SK-N-SH (cell line): ENCODE results near the gene HVCN1. TPM values are rescaled to one million over a fixed set of nuclear protein-coding genes. Genes with fewer than 3 reads are reported as not detected.

ENCODE experiments used
- CTCF ChIA-PET: fragments of 300-600, 350-600 bp; formaldehyde crosslinking; extraction: SDS; loops from one replicate; lab custom pipeline; 2021; lab: Yijun Ruan, JAX
- POLR2A ChIA-PET: fragments of 350-600 bp; sonication (Branson Sonifier 250); formaldehyde crosslinking; extraction: SDS; loops from one replicate; lab custom pipeline; 2020; ENCODE audit warnings: antibody characterized with exemption, inconsistent platforms; lab: Yijun Ruan, JAX
- DNase-seq: peaks from one replicate; pipeline ENCODE4 v3.0.0; 2012
- H2AFZ ChIP-seq: fragments of 200-600 bp; sonication (generic); 2 replicates; pipeline ENCODE4 v1.8.1; 2016; ENCODE audit warnings: antibody characterized with exemption, mild to moderate bottlenecking, low read depth
- H3F3A ChIP-seq: fragments of 200-600 bp; sonication (generic); replicated peaks from 2 replicates; pipeline ENCODE3; 2016; ENCODE audit warnings: antibody characterized with exemption, mild to moderate bottlenecking; ENCODE audit not compliant: insufficient read depth
- H3K27ac ChIP-seq, 2 experiments: fragments of 200-500 bp in 1 of 2; fragments of 200-600 bp in 1 of 2; sonication (Bioruptor generic) in 1 of 2; sonication (generic), shearing (Covaris generic) in 1 of 2; 2 replicates each; pipeline versions ENCODE4 v1.5.1 to v1.6.1; 2014 to 2016; ENCODE audit warnings: low read depth in 2 of 2, inconsistent platforms in 1 of 2, low read length in 1 of 2, mild to moderate bottlenecking in 1 of 2, mixed read lengths in 1 of 2
- H3K27me3 ChIP-seq: fragments of 200-600 bp; sonication (generic), shearing (Covaris generic); 2 replicates; pipeline ENCODE4 v1.6.1; 2016; ENCODE audit warnings: mixed run types; ENCODE audit not compliant: insufficient read depth
- H3K36me3 ChIP-seq, 2 experiments: fragments of 200-500 bp in 1 of 2; fragments of 200-600 bp in 1 of 2; sonication (Bioruptor generic) in 1 of 2; sonication (generic) in 1 of 2; replicated peaks in 1 of 2; 2 replicates each; pipeline versions ENCODE3 to v1.5.1; 2014 to 2016; ENCODE audit warnings: low read length in 1 of 2, mild to moderate bottlenecking in 1 of 2; ENCODE audit not compliant: insufficient read depth in 2 of 2, control insufficient read depth in 1 of 2
- H3K4me1 ChIP-seq, 2 experiments: fragments of 200-500 bp in 1 of 2; fragments of 200-600 bp in 1 of 2; sonication (Bioruptor generic) in 1 of 2; sonication (generic), shearing (Covaris generic) in 1 of 2; 2 replicates each; pipeline versions ENCODE4 v1.5.1 to v1.6.1; 2014 to 2016; ENCODE audit warnings: low read depth in 1 of 2, low read length in 1 of 2, mixed run types in 1 of 2; ENCODE audit not compliant: insufficient read depth in 2 of 2, control insufficient read depth in 1 of 2
- H3K4me2 ChIP-seq: fragments of 200-600 bp; sonication (generic), shearing (Covaris generic); 2 replicates; pipeline ENCODE4 v1.6.1; 2017; ENCODE audit warnings: mixed run types
- H3K4me3 ChIP-seq, 2 experiments: fragments of 200-500 bp in 1 of 2; fragments of 200-600 bp in 1 of 2; sonication (Bioruptor generic) in 1 of 2; sonication (generic), shearing (Covaris generic) in 1 of 2; 2 replicates each; pipeline versions ENCODE4 v1.5.1 to v1.8.1; 2014 to 2016; ENCODE audit warnings: low read depth in 2 of 2, inconsistent platforms in 1 of 2, low read length in 1 of 2, mild to moderate bottlenecking in 1 of 2, mixed read lengths in 1 of 2, moderate library complexity in 1 of 2
- H3K79me2 ChIP-seq: fragments of 200-600 bp; sonication (generic); 2 replicates; pipeline ENCODE4 v1.8.1; 2017; ENCODE audit warnings: mild to moderate bottlenecking; ENCODE audit not compliant: insufficient read depth
- H3K9ac ChIP-seq: fragments of 200-600 bp; sonication (generic); 2 replicates; pipeline ENCODE4 v1.6.1; 2017; ENCODE audit warnings: mixed run types
- H3K9me2 ChIP-seq: fragments of 200-600 bp; sonication (generic); 2 replicates; pipeline ENCODE4 v1.6.1; 2017; ENCODE audit warnings: mixed run types
- H3K9me3 ChIP-seq: fragments of 200-600 bp; sonication (generic); 2 replicates; pipeline ENCODE4 v1.6.1; 2017; ENCODE audit warnings: mixed run types, mild to moderate bottlenecking, moderate library complexity
- H4K20me1 ChIP-seq: fragments of 200-600 bp; sonication (generic); 2 replicates; pipeline ENCODE4 v1.6.1; 2017; ENCODE audit warnings: mild to moderate bottlenecking, mixed run types; ENCODE audit not compliant: insufficient read depth
- CHD2 ChIP-seq: fragments of 150-350 bp; IDR thresholded peaks from 2 replicates; pipeline ENCODE4 v1.6.1; 2018; ENCODE audit warnings: low read length; ENCODE audit not compliant: partially characterized antibody
- EP300 ChIP-seq, 2 experiments: IDR thresholded peaks; 2 replicates each; pipeline versions ENCODE4 v1.4.0 to v1.6.1; 2012; ENCODE audit warnings: borderline replicate concordance in 1 of 2, low read depth in 1 of 2, low read length in 1 of 2
- FOXM1 ChIP-seq: IDR thresholded peaks from 2 replicates; pipeline ENCODE4 v1.4.0; 2012; ENCODE audit warnings: low read depth, mild to moderate bottlenecking
- JUND ChIP-seq: IDR thresholded peaks from 2 replicates; pipeline ENCODE4 v1.4.0; 2012
- RXRA ChIP-seq: IDR thresholded peaks from 2 replicates; pipeline ENCODE4 v1.4.0; 2012; ENCODE audit warnings: low read depth, mild to moderate bottlenecking, borderline replicate concordance
- TAF1 ChIP-seq: IDR thresholded peaks from 2 replicates; pipeline ENCODE4 v1.6.1; 2012; ENCODE audit warnings: low read depth, mild to moderate bottlenecking, low read length, moderate library complexity, borderline replicate concordance
- TEAD4 ChIP-seq: IDR thresholded peaks from 2 replicates; pipeline ENCODE4 v1.4.0; 2012; ENCODE audit warnings: mild to moderate bottlenecking, borderline replicate concordance; ENCODE audit not compliant: insufficient read depth
- WGBS: methylation state at CpG from one replicate; pipeline ENCODE4 v1.1.6; 2017; ENCODE audit warnings: low lambda C conversion rate; 5-methylcytosine and 5-hydroxymethylcytosine counted together
- polyA plus RNA-seq, 3 experiments: library from polyadenylated mRNA; depleted of rRNA; stranded (reverse); fragments of >200 nt; gene quantifications; 2 replicates each; pipeline ENCODE4 v1.2.3, GENCODE V29; 2012
- TF ChIP-seq, protein P1 (sequence below): fragments of 200-600 bp; sonication (generic); IDR thresholded peaks from 2 replicates; pipeline ENCODE4 v1.6.1; 2017; ENCODE audit warnings: antibody characterized with exemption, mild to moderate bottlenecking, moderate library complexity
- TF ChIP-seq, protein P2 (sequence below): IDR thresholded peaks from 2 replicates; pipeline ENCODE4 v1.6.1; 2012; ENCODE audit warnings: mild to moderate bottlenecking, low read depth, low read length, moderate library complexity
- TF ChIP-seq, protein P3 (sequence below): fragments of 150-350 bp; IDR thresholded peaks from 2 replicates; pipeline ENCODE4 v1.6.1; 2017; ENCODE audit warnings: antibody characterized with exemption, low read length, low read depth, borderline replicate concordance
- TF ChIP-seq, protein P4 (sequence below): IDR thresholded peaks from 2 replicates; pipeline ENCODE4 v1.4.0; 2012; ENCODE audit warnings: low read depth, borderline replicate concordance

Gene HVCN1
- polyA plus RNA-seq, 1 of the 3 experiments (the other 2 are of a cell fraction), result 0.03 TPM

DNA sequence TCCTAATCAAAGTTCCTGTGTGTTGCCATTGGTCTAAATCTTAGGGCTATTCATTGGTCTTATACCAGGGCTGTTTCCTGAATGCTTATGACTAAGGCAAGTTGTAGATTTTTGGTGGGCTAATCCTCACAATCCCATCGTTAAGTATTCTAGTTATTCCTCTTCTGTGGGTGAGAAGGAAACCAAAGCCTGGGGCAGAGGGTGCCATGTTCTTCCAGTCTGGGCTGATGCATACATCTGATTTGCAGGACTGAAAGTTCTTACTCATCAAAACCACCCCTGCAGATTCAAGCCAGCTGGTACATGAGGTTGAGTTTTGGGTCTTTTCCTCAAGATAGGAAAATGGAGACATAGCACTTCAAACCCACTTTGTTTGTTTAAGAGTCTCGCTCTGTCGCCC, 28.1 kb upstream of the HVCN1 start:
- no peak overlapping the region for H3K27ac ChIP-seq
- CTCF ChIA-PET, result interaction anchor here (1.3 to 1.5 kb wide), 3 partner anchors 103 to 165 kb away, joined by 3 read pairs; partner anchors contain the start of gene TCTN1
- POLR2A ChIA-PET, result no interaction called here
- H3K9me3 ChIP-seq, result no peaks in the 10 kb centered on the region
- H2AFZ ChIP-seq, result no peak overlapping the region
- no peak for DNase-seq
- H3K27me3 ChIP-seq, result no peaks in the 10 kb centered on the region
- H3F3A ChIP-seq, result no peaks in the 10 kb centered on the region
- H4K20me1 ChIP-seq, result no peaks in the 10 kb centered on the region
- H3K9ac ChIP-seq, result no peak overlapping the region
- H3K4me2 ChIP-seq, result no peak overlapping the region
- no peaks in the 10 kb centered on the region for H3K79me2 ChIP-seq
- TF ChIP-seq, protein P1, sequence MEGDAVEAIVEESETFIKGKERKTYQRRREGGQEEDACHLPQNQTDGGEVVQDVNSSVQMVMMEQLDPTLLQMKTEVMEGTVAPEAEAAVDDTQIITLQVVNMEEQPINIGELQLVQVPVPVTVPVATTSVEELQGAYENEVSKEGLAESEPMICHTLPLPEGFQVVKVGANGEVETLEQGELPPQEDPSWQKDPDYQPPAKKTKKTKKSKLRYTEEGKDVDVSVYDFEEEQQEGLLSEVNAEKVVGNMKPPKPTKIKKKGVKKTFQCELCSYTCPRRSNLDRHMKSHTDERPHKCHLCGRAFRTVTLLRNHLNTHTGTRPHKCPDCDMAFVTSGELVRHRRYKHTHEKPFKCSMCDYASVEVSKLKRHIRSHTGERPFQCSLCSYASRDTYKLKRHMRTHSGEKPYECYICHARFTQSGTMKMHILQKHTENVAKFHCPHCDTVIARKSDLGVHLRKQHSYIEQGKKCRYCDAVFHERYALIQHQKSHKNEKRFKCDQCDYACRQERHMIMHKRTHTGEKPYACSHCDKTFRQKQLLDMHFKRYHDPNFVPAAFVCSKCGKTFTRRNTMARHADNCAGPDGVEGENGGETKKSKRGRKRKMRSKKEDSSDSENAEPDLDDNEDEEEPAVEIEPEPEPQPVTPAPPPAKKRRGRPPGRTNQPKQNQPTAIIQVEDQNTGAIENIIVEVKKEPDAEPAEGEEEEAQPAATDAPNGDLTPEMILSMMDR, result no peak
- TF ChIP-seq TEAD4 (no peak), RXRA (no peak), TAF1 (no peak), FOXM1 (no peak), JUND (no peak), CHD2 (no peak), EP300 (IDR thresholded peaks at IDR 0.05; ENCODE audit: borderline replicate concordance in 1 of 2, low read depth in 1 of 2, low read length in 1 of 2) (no peak)
- TF ChIP-seq, protein P2, sequence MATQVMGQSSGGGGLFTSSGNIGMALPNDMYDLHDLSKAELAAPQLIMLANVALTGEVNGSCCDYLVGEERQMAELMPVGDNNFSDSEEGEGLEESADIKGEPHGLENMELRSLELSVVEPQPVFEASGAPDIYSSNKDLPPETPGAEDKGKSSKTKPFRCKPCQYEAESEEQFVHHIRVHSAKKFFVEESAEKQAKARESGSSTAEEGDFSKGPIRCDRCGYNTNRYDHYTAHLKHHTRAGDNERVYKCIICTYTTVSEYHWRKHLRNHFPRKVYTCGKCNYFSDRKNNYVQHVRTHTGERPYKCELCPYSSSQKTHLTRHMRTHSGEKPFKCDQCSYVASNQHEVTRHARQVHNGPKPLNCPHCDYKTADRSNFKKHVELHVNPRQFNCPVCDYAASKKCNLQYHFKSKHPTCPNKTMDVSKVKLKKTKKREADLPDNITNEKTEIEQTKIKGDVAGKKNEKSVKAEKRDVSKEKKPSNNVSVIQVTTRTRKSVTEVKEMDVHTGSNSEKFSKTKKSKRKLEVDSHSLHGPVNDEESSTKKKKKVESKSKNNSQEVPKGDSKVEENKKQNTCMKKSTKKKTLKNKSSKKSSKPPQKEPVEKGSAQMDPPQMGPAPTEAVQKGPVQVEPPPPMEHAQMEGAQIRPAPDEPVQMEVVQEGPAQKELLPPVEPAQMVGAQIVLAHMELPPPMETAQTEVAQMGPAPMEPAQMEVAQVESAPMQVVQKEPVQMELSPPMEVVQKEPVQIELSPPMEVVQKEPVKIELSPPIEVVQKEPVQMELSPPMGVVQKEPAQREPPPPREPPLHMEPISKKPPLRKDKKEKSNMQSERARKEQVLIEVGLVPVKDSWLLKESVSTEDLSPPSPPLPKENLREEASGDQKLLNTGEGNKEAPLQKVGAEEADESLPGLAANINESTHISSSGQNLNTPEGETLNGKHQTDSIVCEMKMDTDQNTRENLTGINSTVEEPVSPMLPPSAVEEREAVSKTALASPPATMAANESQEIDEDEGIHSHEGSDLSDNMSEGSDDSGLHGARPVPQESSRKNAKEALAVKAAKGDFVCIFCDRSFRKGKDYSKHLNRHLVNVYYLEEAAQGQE, result no peak
- TF ChIP-seq, protein P3, sequence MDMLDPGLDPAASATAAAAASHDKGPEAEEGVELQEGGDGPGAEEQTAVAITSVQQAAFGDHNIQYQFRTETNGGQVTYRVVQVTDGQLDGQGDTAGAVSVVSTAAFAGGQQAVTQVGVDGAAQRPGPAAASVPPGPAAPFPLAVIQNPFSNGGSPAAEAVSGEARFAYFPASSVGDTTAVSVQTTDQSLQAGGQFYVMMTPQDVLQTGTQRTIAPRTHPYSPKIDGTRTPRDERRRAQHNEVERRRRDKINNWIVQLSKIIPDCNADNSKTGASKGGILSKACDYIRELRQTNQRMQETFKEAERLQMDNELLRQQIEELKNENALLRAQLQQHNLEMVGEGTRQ, result no peak
- peaks cover 32 to 46% of the 10 kb centered on the region in 2 experiments for H3K36me3 ChIP-seq
- no peak overlapping the region for H3K4me3 ChIP-seq
- no peaks in the 10 kb centered on the region for H3K4me1 ChIP-seq
- H3K9me2 ChIP-seq, result no peaks in the 10 kb centered on the region
- WGBS, result 92% methylated on average over 3 of the region's 3 CpGs

DNA sequence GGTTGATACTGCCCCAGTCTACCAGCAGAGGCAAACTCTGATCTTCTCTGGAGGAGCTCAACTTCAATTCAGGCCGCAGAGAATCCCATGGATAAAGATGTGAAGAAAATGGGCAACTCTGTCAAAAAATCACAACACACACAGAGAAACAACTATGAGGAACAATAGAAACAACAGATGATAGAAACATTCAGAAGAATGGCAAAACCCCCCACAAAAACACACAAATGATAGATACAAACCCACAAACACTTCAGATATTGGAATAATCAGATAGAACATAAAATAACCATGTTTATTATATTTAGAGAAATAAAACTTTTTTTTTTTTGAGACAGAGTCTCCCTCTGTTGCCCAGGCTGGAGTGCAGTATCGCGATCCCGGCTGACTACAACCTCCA, 20.0 kb upstream of the HVCN1 start:
- TF ChIP-seq, protein P4, sequence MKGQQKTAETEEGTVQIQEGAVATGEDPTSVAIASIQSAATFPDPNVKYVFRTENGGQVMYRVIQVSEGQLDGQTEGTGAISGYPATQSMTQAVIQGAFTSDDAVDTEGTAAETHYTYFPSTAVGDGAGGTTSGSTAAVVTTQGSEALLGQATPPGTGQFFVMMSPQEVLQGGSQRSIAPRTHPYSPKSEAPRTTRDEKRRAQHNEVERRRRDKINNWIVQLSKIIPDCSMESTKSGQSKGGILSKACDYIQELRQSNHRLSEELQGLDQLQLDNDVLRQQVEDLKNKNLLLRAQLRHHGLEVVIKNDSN, result no peak
- TF ChIP-seq, protein P3, result no peak
- Histone ChIP-seq H3K4me2 (no peak overlapping the region), H4K20me1 (no peaks in the 10 kb centered on the region), H3K9me2 (no peaks in the 10 kb centered on the region), H3K9ac (no peak overlapping the region), H3K9me3 (no peaks in the 10 kb centered on the region), H3K79me2 (no peaks in the 10 kb centered on the region), H3K36me3 (no peaks in the 10 kb centered on the region), H3F3A (no peaks in the 10 kb centered on the region), H3K27me3 (no peaks in the 10 kb centered on the region), H3K4me3 (no peak overlapping the region), H3K4me1 (no peaks in the 10 kb centered on the region), H3K27ac (no peak overlapping the region), H2AFZ (no peak overlapping the region)
- CTCF ChIA-PET, result interaction anchor here (0.6 kb wide), 1 partner anchor 558 kb away, joined by 4 read pairs; no protein-coding TSS in a partner anchor
- 95% methylated on average over 4 of the region's 4 CpGs for WGBS
- DNase-seq, result no peak
- POLR2A ChIA-PET, result no interaction called here
